Esophagus squamous epithelium (tissue), 4 donors: Measurements from ENCODE around the gene ABR.

Experiments used
- CTCF ChIP-seq, 6 experiments: fragments of 450-650 bp in 4 of 6; fragments of 200-600 bp in 2 of 6; sonication (generic) in 2 of 6; IDR thresholded peaks; one replicate each; pipeline ENCODE4 v1.5.1; 2016 to 2019; ENCODE audit warnings: antibody characterized with exemption in 6 of 6, mild to moderate bottlenecking in 4 of 6, moderate library complexity in 4 of 6
- POLR2A ChIP-seq, 4 donors: fragments of 450-650 bp; IDR thresholded peaks; one replicate each; pipeline ENCODE4 v1.6.1; 2017; ENCODE audit warnings: antibody characterized with exemption in 4 of 4, mild to moderate bottlenecking in 4 of 4, moderate library complexity in 3 of 4

DNA sequence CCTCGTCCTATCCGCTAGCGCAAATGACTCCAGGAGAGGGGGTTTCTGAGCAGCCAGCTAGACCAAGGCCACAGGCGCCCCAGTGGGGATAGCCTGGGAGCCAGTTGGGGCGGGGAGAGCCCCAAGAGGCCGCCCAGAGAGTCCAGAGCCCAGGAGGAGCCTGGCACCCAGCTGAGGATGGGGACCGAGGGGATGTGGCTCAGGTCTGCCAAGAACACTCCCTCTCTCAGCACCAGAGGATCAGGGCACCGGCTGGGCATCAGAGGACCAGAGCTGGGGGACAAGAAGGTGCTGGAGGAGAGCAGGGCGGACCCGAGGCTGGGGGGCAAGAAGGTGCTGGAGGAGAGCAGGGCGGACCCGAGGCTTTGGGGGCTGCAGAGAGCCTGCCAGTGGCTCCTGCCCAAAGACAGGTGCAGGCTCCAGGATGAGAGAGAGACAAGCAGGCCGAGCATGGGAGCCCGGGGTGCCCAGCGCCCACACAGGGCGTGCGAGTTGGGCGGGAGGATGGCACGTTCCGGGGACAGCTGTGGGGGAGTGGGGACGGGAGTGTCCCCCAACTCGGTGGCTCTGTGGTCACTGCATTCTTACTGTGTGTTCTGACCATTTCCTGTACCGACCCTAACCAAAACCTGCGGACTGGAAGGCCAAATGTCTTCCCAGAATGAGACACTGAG is 143.5 kb downstream of the ABR start:
- TF ChIP-seq POLR2A (IDR thresholded peaks at IDR 0.05) (no peak), CTCF (IDR thresholded peaks at IDR 0.05) (no peak)
